Measurements from ENCODE around the gene MAGEE2.
"Not testable (repeated sequence)": the region's sequence is repeated elsewhere in the genome, so short reads cannot be mapped to it uniquely, and the experiment has no call there.

The MAGEE2 gene, protein sequence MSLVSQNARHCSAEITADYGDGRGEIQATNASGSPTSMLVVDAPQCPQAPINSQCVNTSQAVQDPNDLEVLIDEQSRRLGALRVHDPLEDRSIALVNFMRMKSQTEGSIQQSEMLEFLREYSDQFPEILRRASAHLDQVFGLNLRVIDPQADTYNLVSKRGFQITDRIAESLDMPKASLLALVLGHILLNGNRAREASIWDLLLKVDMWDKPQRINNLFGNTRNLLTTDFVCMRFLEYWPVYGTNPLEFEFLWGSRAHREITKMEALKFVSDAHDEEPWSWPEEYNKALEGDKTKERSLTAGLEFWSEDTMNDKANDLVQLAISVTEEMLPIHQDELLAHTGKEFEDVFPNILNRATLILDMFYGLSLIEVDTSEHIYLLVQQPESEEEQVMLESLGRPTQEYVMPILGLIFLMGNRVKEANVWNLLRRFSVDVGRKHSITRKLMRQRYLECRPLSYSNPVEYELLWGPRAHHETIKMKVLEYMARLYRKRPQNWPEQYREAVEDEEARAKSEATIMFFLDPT

GRCh38 chrX:75784680-75785491, at the start of gene MAGEE2:
Gene MAGEE2 (minus strand): TSS chrX:75785254. CDS start chrX:75785051, 203 bp downstream.
- peak in 1 of 2 donors; percentile 1 for DNase-seq (ENCODE audit: low read depth in 2 of 2)

- DNase-seq (ENCODE audit: low read depth in 2 of 2) = no peak
Measured at GRCh38 chrX:75786290-75786689, 1.2 kb upstream of the MAGEE2 start.

DNA sequence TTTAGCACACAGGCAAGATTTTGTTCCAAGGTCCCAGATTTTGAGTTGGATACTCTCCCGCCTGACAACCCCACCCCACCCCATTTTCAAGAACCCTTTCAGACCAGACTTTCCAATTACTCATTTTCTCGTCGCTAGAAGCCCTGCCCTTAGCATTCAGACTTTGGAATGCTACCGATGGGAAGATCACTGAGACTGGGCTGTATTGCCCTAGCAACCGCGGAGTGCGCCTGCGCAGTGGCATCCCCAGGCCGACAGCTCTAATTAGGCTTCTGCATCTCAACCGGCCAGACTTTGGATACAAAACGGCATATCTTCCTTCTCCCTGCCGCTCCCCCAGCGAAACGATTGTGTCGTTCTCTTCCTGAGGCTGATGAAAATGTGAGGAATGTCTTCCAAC, 3.4 kb downstream of the MAGEE2 start:
- no peak for DNase-seq (ENCODE audit: low read depth in 2 of 2)

DNA sequence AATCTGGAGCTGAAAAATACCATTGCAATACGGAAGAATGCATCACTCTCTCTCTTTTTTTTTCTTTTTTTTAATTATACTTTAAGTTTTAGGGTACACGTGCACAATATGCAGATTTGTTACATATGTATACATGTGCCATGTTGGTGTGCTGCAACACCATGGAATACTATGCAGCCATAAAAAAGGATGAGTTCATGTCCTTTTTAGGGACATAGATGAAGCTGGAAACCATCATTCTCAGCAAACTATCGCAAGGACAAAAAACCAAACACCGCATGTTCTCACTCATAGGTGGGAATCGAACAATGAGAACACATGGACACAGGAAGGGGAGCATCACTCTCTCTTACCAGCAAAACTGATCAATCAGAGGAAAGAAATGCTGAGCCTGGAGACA, 17.0 kb downstream of the MAGEE2 start:
- DNase-seq (ENCODE audit: low read depth in 2 of 2) = not testable (repeated sequence)

- no peak for DNase-seq (ENCODE audit: low read depth in 2 of 2)
Measured at GRCh38 chrX:75748431-75748830, 36.6 kb downstream of the MAGEE2 start.

- DNase-seq (ENCODE audit: low read depth in 2 of 2) = peak; percentile 8 to 15
Measured at GRCh38 chrX:75746891-75747639, 38.0 kb downstream of the MAGEE2 start.

Data from stimulated activated CD4-positive, alpha-beta T cell treated with anti-CD3 and anti-CD28 coated beads, Interleukin-4, amount 100 ng/mL, for 48 hours (primary cell).